Mucosa of descending colon (tissue), 3 donors: Measurements from ENCODE around the gene CTSK. TPM values are rescaled to one million over a fixed set of nuclear protein-coding genes. Genes with fewer than 3 reads are reported as not detected.
"Not testable (repeated sequence)": the region's sequence is repeated elsewhere in the genome, so short reads cannot be mapped to it uniquely, and the experiment has no call there.

ENCODE experiments used
- ATAC-seq: fragments of 200-7000 bp; cut with Tn5 transposase; one replicate; pipeline ENCODE4 v1.9.1; 2020; ENCODE audit warnings: mild to moderate bottlenecking, moderate library complexity
- DNase-seq, 3 donors: peaks; one replicate each; pipeline ENCODE4 v3.0.0-alpha.2; 2020
- H3K36me3 ChIP-seq: fragments of 200-600 bp; one replicate; pipeline ENCODE4 v1.8.0; 2021; ENCODE audit warnings: low read depth, mild to moderate bottlenecking
- H3K4me1 ChIP-seq: fragments of 200-600 bp; one replicate; pipeline ENCODE4 v1.8.0; 2021; ENCODE audit warnings: low read depth, mild to moderate bottlenecking
- H3K4me3 ChIP-seq: fragments of 200-600 bp; one replicate; pipeline ENCODE4 v1.8.0; 2021; ENCODE audit warnings: mild to moderate bottlenecking
- H3K9me3 ChIP-seq: fragments of 200-600 bp; one replicate; pipeline ENCODE4 v1.8.0; 2021; ENCODE audit warnings: mild to moderate bottlenecking
- CTCF ChIP-seq: fragments of 200-600 bp; IDR thresholded peaks from one replicate; pipeline ENCODE4 v1.8.0; 2022; ENCODE audit warnings: antibody characterized with exemption, mild to moderate bottlenecking
- intact Hi-C, 2 donors: fragments of 100-400 bp; cut with DNase I in 1 of 2; cut with micrococcal nuclease in 1 of 2; formaldehyde crosslinking; loops; one replicate each; pipeline versions ENCODE4 v1.11.0 to v1.11.1; 2022; cut with DNase I, micrococcal nuclease
- total RNA-seq, 3 donors: library from RNA; stranded (reverse); fragmentation: NEBNext Ultra II Directional in 2 of 3; extraction: Animal tissue kit (Norgen Biotek cat#: 25700) in 2 of 3; gene quantifications; one replicate each; pipeline versions ENCODE4 v1.2.1 to v1.2.4, GENCODE V29; 2021 to 2023
- donor health status: DM: no; HTN: no; CAD: no; lungs with moderate emphysema.
- donor health status: DM: no; HTN: no; CAD: no.
- donor health status: DM: no; HTN: yes; CAD: no.

Gene CTSK
- total RNA-seq, 3 donors from 2014 or later = 15.4 to 64.0 (median 30.3) TPM

GRCh38 chr1:150798525-150798924 is 9.5 kb downstream of the CTSK start:
- TF ChIP-seq CTCF = no peak
- Histone ChIP-seq H3K36me3 (no peaks in the 10 kb centered on the region), H3K4me3 (no peak overlapping the region), H3K9me3 (no peaks in the 10 kb centered on the region), H3K4me1 (no peaks in the 10 kb centered on the region)
- intact Hi-C loops = no loop called here
- ATAC-seq = no peak
- DNase-seq = no peak

GRCh38 chr1:150796374-150796773 is 11.7 kb downstream of the CTSK start:
- ATAC-seq (no peak), DNase-seq (no peak)
- Histone ChIP-seq H3K9me3 (no peaks in the 10 kb centered on the region), H3K4me3 (no peak overlapping the region), H3K4me1 (no peaks in the 10 kb centered on the region), H3K36me3 (no peaks in the 10 kb centered on the region)
- no peak for TF ChIP-seq CTCF
- intact Hi-C loops = no loop called here

GRCh38 chr1:150793778-150794177 is 14.3 kb downstream of the CTSK start:
- H3K4me3 ChIP-seq, DNase-seq, H3K4me1 ChIP-seq, intact Hi-C loops, ATAC-seq, H3K36me3 ChIP-seq, H3K9me3 ChIP-seq: not testable (repeated sequence)

GRCh38 chr1:150793221-150793620 is 14.8 kb downstream of the CTSK start:
- intact Hi-C loops = no loop called here
- H3K4me1 ChIP-seq = no peaks in the 10 kb centered on the region
- no peaks in the 10 kb centered on the region for H3K36me3 ChIP-seq
- H3K9me3 ChIP-seq = no peaks in the 10 kb centered on the region
- DNase-seq (no peak), ATAC-seq (no peak)
- no peak overlapping the region for H3K4me3 ChIP-seq
- TF ChIP-seq CTCF = no peak

GRCh38 chr1:150791585-150791984 is 16.5 kb downstream of the CTSK start:
- ATAC-seq = peak; percentile 46

GRCh38 chr1:150789396-150789795 is 18.7 kb downstream of the CTSK start:
- H3K36me3 ChIP-seq = no peaks in the 10 kb centered on the region
- intact Hi-C loops = no loop called here
- no peaks in the 10 kb centered on the region for H3K4me1 ChIP-seq
- no peak for DNase-seq
- TF ChIP-seq CTCF = no peak
- H3K4me3 ChIP-seq = no peak overlapping the region
- ATAC-seq = no peak
- H3K9me3 ChIP-seq = no peaks in the 10 kb centered on the region

More at GRCh38 chr1:150791585-150791984, 16.5 kb downstream of the CTSK start:
- TF ChIP-seq CTCF = no peak
- Histone ChIP-seq H3K36me3 (no peaks in the 10 kb centered on the region), H3K9me3 (no peaks in the 10 kb centered on the region), H3K4me3 (no peak overlapping the region), H3K4me1 (no peaks in the 10 kb centered on the region)
- intact Hi-C loops = no loop called here
- DNase-seq = no peak
